Activated T-cell treated with anti-CD3 and anti-CD28 coated beads, Interleukin-2, amount 50 U/mL, for 48 hours (primary cell): ENCODE data around the gene CELSR1.

Experiments
- DNase-seq, 2 experiments: peaks; one replicate each; pipeline ENCODE4 v3.0.0-alpha.2; 2020

Gene CELSR1

GRCh38 chr22:46439576-46440465 lies 97.6 kb downstream of the CELSR1 start:
- DNase-seq: no peak

GRCh38 chr22:46439111-46439510 lies 98.3 kb downstream of the CELSR1 start:
- no peak for DNase-seq

DNA sequence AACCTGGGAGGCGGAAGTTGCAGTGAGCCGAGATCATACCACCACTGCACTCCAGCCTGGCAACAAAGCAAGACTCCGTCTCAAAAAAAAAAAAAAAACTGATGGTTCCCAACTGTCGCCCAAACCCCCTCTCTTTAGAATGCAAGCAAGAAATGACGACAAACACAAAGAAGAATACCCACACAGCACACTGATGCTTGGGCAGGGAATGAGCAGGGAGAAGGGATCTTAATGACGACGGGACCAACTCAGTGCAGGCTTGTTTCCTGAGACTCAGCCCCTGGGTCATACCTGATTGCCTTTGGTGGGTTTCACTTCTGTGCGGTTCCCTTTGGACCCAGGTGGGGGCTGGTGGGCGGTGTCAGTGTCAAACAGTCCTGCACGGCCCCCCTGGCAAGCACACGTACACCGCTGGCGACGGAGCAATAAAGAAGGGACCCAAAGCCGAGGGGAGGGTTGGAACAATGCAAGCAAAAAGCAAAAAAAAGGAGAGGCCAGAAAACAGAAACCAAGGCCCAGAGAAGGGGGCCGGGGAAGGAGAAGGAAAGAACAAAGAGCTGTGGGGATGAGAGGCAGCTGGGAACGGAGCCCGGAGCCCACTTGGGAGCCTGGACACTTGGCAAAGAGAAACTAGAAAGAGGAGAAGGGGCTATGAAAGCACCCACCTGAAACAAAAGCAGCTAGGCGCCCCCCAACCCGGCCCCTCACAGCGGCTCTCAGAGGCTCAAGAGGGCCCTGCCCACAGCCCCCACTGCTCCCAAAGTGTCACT lies 99.6 kb downstream of the CELSR1 start:
- DNase-seq: no peak

DNA sequence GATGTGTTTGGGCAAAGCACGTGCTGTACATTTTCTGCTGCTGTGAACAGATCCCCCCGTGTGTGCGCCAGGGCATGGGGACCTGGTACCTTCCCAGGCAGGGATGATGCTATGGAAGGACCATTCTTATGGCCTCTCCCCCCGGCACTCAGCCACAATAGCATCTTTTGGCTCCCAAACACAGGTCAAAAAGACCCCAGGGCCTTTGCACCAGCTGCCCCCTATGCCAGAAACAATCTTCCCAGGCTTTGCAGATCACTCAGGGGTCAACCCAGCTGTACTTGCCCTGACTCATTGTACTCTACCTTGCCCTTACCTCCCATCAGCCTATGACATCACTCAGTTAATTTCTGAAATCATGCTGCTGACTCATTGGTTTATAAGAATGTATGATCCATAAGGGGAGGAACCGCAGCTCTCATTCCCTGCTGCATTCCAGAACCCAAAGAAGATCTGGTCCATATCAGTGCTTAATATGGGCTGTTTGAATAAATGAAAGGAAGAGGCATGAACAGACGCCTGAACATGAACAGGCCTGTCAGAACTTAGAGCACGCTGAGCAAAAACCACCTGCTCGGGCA lies 100.7 kb downstream of the CELSR1 start:
- DNase-seq: no peak

DNA sequence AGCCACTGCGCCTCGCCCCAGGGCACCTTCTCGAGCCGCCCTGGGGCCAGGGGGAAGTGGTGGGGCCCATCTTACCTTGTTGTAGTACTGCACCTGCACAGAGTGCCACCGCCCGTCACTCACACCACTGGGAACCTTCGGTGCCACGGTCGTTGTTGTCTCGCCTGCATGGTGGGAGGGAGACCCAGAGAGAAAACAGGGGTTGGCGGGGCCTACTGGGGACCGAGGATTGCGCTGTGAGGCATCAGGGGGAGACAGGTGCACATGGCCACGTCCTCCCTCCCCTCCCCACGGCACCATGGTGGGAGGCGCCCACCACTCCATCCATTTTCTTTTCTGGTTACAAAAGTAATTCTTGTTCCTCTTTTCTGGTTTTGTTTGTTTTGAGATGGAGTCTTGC lies 104.1 kb downstream of the CELSR1 start:
- no peak for DNase-seq

- peak; percentile 42 to 51 for DNase-seq
Measured at GRCh38 chr22:46432164-46433068, 105.0 kb downstream of the CELSR1 start.

GRCh38 chr22:46430961-46431838 lies 106.2 kb downstream of the CELSR1 start:
- DNase-seq: no peak

GRCh38 chr22:46429325-46429853 lies 108.0 kb downstream of the CELSR1 start:
- no peak for DNase-seq

DNA sequence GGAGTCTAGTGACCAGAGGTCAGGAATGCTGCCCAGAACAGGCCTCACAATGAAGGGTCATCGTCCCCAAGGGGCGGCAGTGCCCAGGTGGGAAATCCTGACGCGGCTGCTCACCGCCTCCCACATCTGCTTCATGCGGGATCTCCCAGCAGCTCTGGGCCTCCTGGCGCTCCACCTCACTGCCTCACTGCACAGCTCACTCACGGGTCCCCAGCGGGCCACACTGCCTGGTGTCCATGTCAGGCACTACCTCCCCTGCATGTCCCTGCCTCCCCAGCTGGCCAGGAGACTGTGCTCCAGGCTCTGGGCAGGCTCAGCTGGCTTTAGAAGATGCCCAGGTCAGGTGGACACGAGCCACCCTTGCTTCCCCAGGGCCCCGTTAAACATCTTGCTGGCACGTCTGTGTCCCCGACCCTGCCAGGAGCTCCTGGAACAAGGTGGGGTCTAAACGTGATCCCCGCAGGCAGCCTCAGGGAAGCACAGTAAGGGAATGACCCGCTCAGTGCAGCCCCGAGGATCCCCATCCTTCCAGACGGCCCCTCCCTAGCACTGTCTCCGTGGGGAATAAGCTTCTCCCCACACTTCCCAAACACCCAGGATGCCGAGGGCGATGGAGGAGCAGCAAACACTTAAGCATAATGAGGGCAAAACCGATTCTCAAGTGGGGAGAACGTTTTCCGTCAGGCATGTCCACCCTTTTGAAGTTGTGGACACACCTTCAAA lies 108.7 kb downstream of the CELSR1 start:
- DNase-seq: no peak

GRCh38 chr22:46428171-46428570 lies 109.2 kb downstream of the CELSR1 start:
- DNase-seq: no peak

- no peak for DNase-seq
Measured at GRCh38 chr22:46425016-46425415, 112.4 kb downstream of the CELSR1 start.

- no peak for DNase-seq
Measured at GRCh38 chr22:46424496-46424895, 112.9 kb downstream of the CELSR1 start.

- DNase-seq: no peak
Measured at GRCh38 chr22:46422896-46423295, 114.5 kb downstream of the CELSR1 start.

GRCh38 chr22:46421267-46421666 lies 116.2 kb downstream of the CELSR1 start:
- peak in 1 of 2 experiments; percentile 25 for DNase-seq

DNA sequence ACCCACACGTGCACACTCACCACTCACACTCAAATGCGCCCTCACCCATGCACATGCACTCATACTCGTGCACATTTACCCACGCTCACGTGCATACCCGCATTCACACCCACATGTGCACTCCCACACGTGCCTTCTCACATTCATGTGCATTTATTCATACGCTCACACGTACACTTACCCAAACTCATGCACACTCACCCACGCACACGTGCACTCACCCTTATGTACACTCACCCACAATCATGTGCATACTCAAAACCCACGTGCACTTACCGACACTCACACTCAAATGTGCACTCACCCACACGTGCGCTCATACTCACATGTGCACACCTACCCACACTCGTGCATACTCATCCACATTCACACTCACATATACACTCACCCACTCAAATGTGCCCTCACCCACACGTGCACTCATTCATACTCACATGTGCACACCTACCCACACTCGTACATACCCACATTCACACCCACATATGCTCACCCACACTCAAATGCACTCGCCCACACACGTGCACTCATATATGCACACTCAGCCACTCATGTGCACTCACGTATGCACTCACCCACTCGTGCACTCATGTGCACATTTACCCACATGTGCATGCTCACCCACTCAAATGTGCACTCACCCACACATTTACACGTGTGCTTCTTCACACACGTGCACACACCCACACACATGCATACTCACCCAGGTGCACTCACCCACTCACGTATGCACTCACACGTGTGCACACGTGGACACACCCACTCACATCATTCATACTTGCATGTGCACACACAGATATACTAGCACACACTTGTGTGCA lies 117.5 kb downstream of the CELSR1 start:
- no peak for DNase-seq

GRCh38 chr22:46418827-46419226 lies 118.6 kb downstream of the CELSR1 start:
- DNase-seq: no peak

- no peak for DNase-seq
Measured at GRCh38 chr22:46417769-46418168, 119.7 kb downstream of the CELSR1 start.

- DNase-seq: no peak
Measured at GRCh38 chr22:46416891-46417580, 120.4 kb downstream of the CELSR1 start.

DNA sequence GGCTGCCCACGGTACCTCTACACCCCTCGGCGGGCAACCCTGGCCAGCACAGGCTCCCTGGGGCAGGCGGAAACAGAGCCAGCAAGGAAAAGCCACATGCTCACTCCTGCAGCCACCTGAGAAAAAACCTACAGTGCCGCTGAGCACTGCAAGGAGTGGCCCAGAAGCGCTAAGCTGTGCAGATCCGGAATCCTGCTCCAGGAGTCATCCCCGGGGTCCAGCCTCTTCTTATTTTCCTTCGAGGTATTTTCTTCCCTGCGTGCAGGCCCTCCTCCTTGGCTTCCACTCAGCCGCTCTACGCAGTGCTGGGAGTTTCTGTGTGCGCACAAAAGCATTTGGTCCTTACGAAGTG lies 120.9 kb downstream of the CELSR1 start:
- DNase-seq: no peak
